ENCODE data around the gene CRTC1.
"Not testable (repeated sequence)": the region's sequence is repeated elsewhere in the genome, so short reads cannot be mapped to it uniquely, and the experiment has no call there.

Gene CRTC1

DNA sequence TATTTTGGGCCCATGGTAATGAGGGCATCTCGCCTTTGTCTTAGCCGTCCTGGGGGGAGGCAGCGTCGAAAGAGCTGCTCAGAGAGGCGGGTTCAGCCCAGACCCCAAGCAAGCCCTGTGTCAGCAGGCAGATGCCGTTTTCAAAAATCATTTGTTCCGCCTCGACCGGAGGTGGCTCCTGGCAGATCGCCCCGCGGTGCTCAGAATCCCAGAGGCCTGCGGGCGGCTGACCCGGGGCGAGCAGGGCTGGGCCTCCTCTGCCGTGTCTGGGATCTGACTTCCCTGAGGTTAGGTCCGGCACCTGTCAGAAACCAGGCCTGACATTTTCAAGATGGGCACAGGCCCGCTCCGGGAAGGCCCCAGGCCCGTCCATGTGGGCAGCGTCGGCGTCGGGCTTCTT, 36.1 kb downstream of the CRTC1 start:
- DNase-seq (ENCODE audit: extremely low spot score) = no peak
- TF ChIP-seq HDGF (IDR thresholded peaks at IDR 0.05; ENCODE audit: borderline replicate concordance) (no peak), SP1 (IDR thresholded peaks at IDR 0.05) (no peak), BHLHE40 (IDR thresholded peaks at IDR 0.05; ENCODE audit: borderline replicate concordance) (no peak)
- CTCF ChIA-PET = interaction anchor here (0.6 kb wide), 1 partner anchor 88 kb away, joined by 7 read pairs; no protein-coding TSS in a partner anchor
- POLR2A ChIA-PET = no interaction called here

GRCh38 chr19:18723871-18724377, 40.4 kb downstream of the CRTC1 start:
- no peak for TF ChIP-seq ZNF384 (IDR thresholded peaks at IDR 0.05)
- no peak for TF ChIP-seq SUZ12 (IDR thresholded peaks at IDR 0.05)
- no peak for TF ChIP-seq LEF1 (IDR thresholded peaks at IDR 0.05; ENCODE audit: borderline replicate concordance)
- CTCF ChIA-PET = no interaction called here
- DNase-seq (ENCODE audit: extremely low spot score) = no peak
- POLR2A ChIA-PET = no interaction called here

GRCh38 chr19:18725841-18726770, 42.6 kb downstream of the CRTC1 start:
- ChIA-PET POLR2A (no interaction called here), CTCF (no interaction called here)
- DNase-seq (ENCODE audit: extremely low spot score) = no peak
- TF ChIP-seq FOXA1 (IDR thresholded peaks at IDR 0.05) (no peak), BHLHE40 (IDR thresholded peaks at IDR 0.05; ENCODE audit: borderline replicate concordance) (no peak), FOXM1 (IDR thresholded peaks at IDR 0.05; ENCODE audit: borderline replicate concordance) (no peak), HDGF (IDR thresholded peaks at IDR 0.05; ENCODE audit: borderline replicate concordance) (no peak), NFRKB (IDR thresholded peaks at IDR 0.05) (no peak), SP1 (IDR thresholded peaks at IDR 0.05) (no peak), ZNF384 (IDR thresholded peaks at IDR 0.05) (no peak), SUZ12 (IDR thresholded peaks at IDR 0.05) (no peak), ELF4 (IDR thresholded peaks at IDR 0.05) (no peak), ARNT (IDR thresholded peaks at IDR 0.05) (no peak), FOXK2 (IDR thresholded peaks at IDR 0.05) (no peak), L3MBTL2 (conservative IDR thresholded peaks at IDR 0.05) (no peak)

GRCh38 chr19:18726846-18727245, 43.4 kb downstream of the CRTC1 start:
- DNase-seq (ENCODE audit: extremely low spot score) = no peak
- CTCF ChIA-PET = no interaction called here
- POLR2A ChIA-PET = no interaction called here
- TF ChIP-seq ARNT (IDR thresholded peaks at IDR 0.05) (no peak), LEF1 (IDR thresholded peaks at IDR 0.05; ENCODE audit: borderline replicate concordance) (no peak), FOXK2 (IDR thresholded peaks at IDR 0.05) (no peak), HDGF (IDR thresholded peaks at IDR 0.05; ENCODE audit: borderline replicate concordance) (no peak), FOXA1 (IDR thresholded peaks at IDR 0.05) (no peak), NFRKB (IDR thresholded peaks at IDR 0.05) (no peak)

GRCh38 chr19:18727602-18728001, 44.1 kb downstream of the CRTC1 start:
- CTCF ChIA-PET; DNase-seq (ENCODE audit: extremely low spot score); POLR2A ChIA-PET: not testable (repeated sequence)

DNA sequence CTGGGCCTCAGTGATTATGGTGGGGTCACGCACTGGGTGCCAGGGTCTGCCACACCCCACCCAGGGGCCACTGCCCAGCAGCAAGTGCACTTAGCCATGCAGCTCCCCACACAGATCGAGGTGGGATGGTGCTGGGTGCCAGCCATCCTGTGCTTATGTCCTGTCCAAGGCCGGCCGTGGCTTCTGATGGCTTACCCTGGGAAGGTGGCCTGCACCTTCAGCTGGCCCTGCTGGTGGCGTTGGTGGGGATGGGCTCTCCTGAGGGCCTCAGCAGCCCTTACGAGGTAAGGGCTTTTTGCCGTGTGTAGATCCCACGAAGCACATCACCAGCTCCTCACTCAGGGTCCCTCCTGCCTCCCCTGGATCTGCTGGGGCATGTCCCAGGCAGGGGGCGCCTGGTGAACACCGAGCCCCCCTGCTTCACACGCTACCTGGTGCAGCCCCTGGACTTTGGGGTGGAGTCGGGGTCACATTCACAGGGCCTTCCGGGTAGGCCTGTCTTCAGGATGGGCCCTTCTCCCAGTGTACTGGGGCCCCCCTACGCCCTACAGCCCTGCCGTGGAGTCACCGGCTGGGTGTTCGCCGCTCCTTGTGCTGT, 46.6 kb downstream of the CRTC1 start:
- POLR2A ChIA-PET = no interaction called here
- CTCF ChIA-PET = no interaction called here
- TF ChIP-seq FOXM1 (IDR thresholded peaks at IDR 0.05; ENCODE audit: borderline replicate concordance) = no peak
- no peak for TF ChIP-seq NFRKB (IDR thresholded peaks at IDR 0.05)
- no peak for TF ChIP-seq SUZ12 (IDR thresholded peaks at IDR 0.05)
- TF ChIP-seq FOXA1 (IDR thresholded peaks at IDR 0.05) = no peak
- TF ChIP-seq PKNOX1 (IDR thresholded peaks at IDR 0.05) = no peak
- no peak for TF ChIP-seq TARDBP (IDR thresholded peaks at IDR 0.05)
- TF ChIP-seq L3MBTL2 (conservative IDR thresholded peaks at IDR 0.05) = no peak
- no peak for TF ChIP-seq ELF4 (IDR thresholded peaks at IDR 0.05)
- TF ChIP-seq SP1 (IDR thresholded peaks at IDR 0.05) = no peak
- no peak for TF ChIP-seq HDGF (IDR thresholded peaks at IDR 0.05; ENCODE audit: borderline replicate concordance)
- TF ChIP-seq BHLHE40 (IDR thresholded peaks at IDR 0.05; ENCODE audit: borderline replicate concordance) = no peak
- TF ChIP-seq FOXK2 (IDR thresholded peaks at IDR 0.05) = no peak
- TF ChIP-seq CTBP1 (IDR thresholded peaks at IDR 0.05; ENCODE audit: borderline replicate concordance) = no peak
- no peak for DNase-seq (ENCODE audit: extremely low spot score)

DNA sequence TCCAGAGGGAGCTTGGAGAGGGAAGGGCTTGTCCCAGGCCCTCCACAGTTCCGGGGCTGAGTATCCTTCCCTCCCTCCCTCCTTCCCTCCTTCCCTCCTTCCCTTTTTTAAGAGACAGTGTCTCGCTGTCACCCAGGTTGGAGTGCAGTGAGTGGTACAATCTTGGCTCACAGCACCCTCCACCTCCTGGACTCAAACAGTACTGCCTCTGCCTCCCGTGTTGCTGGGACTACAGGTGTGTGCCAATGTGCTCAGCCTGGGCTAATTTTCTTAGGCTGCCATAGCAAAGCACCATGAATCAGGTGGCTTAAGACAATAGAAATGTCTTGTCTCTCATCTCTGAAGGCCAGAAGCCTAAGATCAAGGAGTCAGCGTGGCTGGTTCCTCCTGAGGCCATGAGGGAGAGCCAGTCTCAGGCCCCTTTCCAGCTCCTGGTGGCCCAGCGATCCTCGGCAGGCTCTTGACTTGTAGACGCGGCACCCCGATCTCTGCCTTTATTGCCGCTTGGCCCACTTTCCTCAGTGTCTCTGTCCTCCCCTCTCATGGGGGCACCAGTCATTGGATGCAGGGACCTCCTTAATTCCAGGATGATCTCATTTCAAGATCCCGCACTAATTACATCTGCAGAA, 47.5 kb downstream of the CRTC1 start:
- CTCF ChIA-PET = interaction anchor here (0.6 kb wide), 1 partner anchor 581 kb away, joined by 4 read pairs; no protein-coding TSS in a partner anchor
- DNase-seq (ENCODE audit: extremely low spot score) = no peak

More for the DNA sequence above, 47.5 kb downstream of the CRTC1 start:
- POLR2A ChIA-PET = no interaction called here
- TF ChIP-seq FOXA1 (IDR thresholded peaks at IDR 0.05) = no peak
- TF ChIP-seq BHLHE40 (IDR thresholded peaks at IDR 0.05; ENCODE audit: borderline replicate concordance) = no peak
- TF ChIP-seq PKNOX1 (IDR thresholded peaks at IDR 0.05) = no peak
- TF ChIP-seq TARDBP (IDR thresholded peaks at IDR 0.05) = no peak
